NCI-H1436 treated with DMSO at 0.1 percent for 48 hours (cell line): Measurements from ENCODE around the gene C4orf50.
"Not testable (repeated sequence)": the region's sequence is repeated elsewhere in the genome, so short reads cannot be mapped to it uniquely, and the experiment has no call there.

ENCODE experiments used
- DNase-seq: peaks from one replicate; lab custom pipeline; 2025; lab: John Stamatoyannopoulos, UW

C4orf50 gene

GRCh38 chr4:5857199-5857598 lies 161.0 kb downstream of the C4orf50 start:
- DNase-seq: no peak

GRCh38 chr4:5856362-5856761 lies 161.9 kb downstream of the C4orf50 start:
- not testable (repeated sequence) for DNase-seq

GRCh38 chr4:5854929-5855328 lies 163.3 kb downstream of the C4orf50 start:
- DNase-seq: no peak

GRCh38 chr4:5852523-5853202 lies 165.6 kb downstream of the C4orf50 start:
- DNase-seq: no peak

GRCh38 chr4:5851637-5852301 lies 166.5 kb downstream of the C4orf50 start:
- no peak for DNase-seq
